GM12892 (cell line): Measurements from ENCODE around the gene CYP4Z1.
"Not testable (repeated sequence)": the region's sequence is repeated elsewhere in the genome, so short reads cannot be mapped to it uniquely, and the experiment has no call there.

Source experiments
- DNase-seq: peaks from one replicate; pipeline ENCODE4 v3.0.0; 2011; ENCODE audit not compliant: insufficient read length
- FAIRE-seq: peaks from 2 replicates; lab custom pipeline; 2011; peaks lifted over from hg19 to GRCh38; lab: Jason Lieb, UNC
- POLR2A ChIP-seq: IDR thresholded peaks from 2 replicates; pipeline ENCODE4 v1.6.1; 2011; ENCODE audit warnings: low read depth, low read length, control low read depth
- POLR2AphosphoS5 ChIP-seq: IDR thresholded peaks from 2 replicates; pipeline ENCODE4 v1.6.1; 2011; ENCODE audit warnings: low read depth, low read length, control low read depth
- TAF1 ChIP-seq: IDR thresholded peaks from 2 replicates; pipeline ENCODE4 v1.6.1; 2011; ENCODE audit warnings: low read depth, mild to moderate bottlenecking, control low read depth, low read length, borderline replicate concordance

The CYP4Z1 gene

GRCh38 chr1:47137925-47138615, 71.0 kb downstream of the CYP4Z1 start:
- DNase-seq (no peak), FAIRE-seq (no peak)
- TF ChIP-seq TAF1 (no peak), POLR2AphosphoS5 (no peak), POLR2A (no peak)

GRCh38 chr1:47140358-47140757, 73.3 kb downstream of the CYP4Z1 start:
- DNase-seq, FAIRE-seq: not testable (repeated sequence)

GRCh38 chr1:47143654-47144053, 76.6 kb downstream of the CYP4Z1 start:
- FAIRE-seq, DNase-seq: not testable (repeated sequence)

GRCh38 chr1:47146495-47146894, 79.5 kb downstream of the CYP4Z1 start:
- not testable (repeated sequence) for FAIRE-seq, DNase-seq

GRCh38 chr1:47147047-47147785, 80.2 kb downstream of the CYP4Z1 start:
- FAIRE-seq (no peak), DNase-seq (no peak)
- no peak for TF ChIP-seq POLR2A
- no peak for TF ChIP-seq TAF1
- TF ChIP-seq POLR2AphosphoS5, result no peak

GRCh38 chr1:47149162-47149561, 82.1 kb downstream of the CYP4Z1 start:
- not testable (repeated sequence) for DNase-seq, FAIRE-seq

- FAIRE-seq, DNase-seq: not testable (repeated sequence)
Measured at GRCh38 chr1:47156457-47156856, 89.4 kb downstream of the CYP4Z1 start.

- not testable (repeated sequence) for FAIRE-seq, DNase-seq
Measured at GRCh38 chr1:47157957-47158356, 90.9 kb downstream of the CYP4Z1 start.

GRCh38 chr1:47160716-47161115, 93.7 kb downstream of the CYP4Z1 start:
- DNase-seq (no peak), FAIRE-seq (no peak)
- no peak for TF ChIP-seq TAF1
- no peak for TF ChIP-seq POLR2A
- TF ChIP-seq POLR2AphosphoS5, result no peak

GRCh38 chr1:47161298-47162040, 94.4 kb downstream of the CYP4Z1 start:
- FAIRE-seq (no peak), DNase-seq (no peak)
- TF ChIP-seq TAF1 (no peak), POLR2AphosphoS5 (no peak)

GRCh38 chr1:47164552-47164951, 97.5 kb downstream of the CYP4Z1 start:
- FAIRE-seq (no peak), DNase-seq (no peak)
- TF ChIP-seq POLR2A (no peak), TAF1 (no peak)
